ENCODE data around the gene USP47.

DNA sequence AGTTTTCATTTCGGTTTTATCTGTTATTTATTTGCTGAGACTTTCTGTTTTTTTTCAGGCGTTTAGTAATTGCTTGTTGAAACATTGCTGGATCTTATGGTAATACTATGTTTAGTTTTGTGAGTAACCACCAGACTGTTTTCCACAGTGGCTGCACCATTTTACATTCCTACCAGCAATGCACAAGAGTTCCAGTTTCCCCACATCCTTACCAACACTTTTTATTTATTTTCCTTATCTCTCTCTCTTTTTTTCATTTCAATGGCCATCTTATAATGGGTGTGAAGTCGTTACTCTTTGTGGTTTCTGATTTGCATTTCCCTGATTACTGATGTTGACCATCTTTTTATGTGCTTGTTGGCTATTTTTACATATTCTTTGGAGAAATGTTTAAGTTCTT lies 23.7 kb downstream of the USP47 start:
- TF ChIP-seq CTCF (conservative IDR thresholded peaks at IDR 0.05; ENCODE audit: low read depth, low read length) (no peak), EZH2 (IDR thresholded peaks at IDR 0.05; ENCODE audit: borderline replicate concordance, low read depth, low read length, poor library complexity, severe bottlenecking) (no peak)
